NAMALWA (cell line): ENCODE data around the gene KMT5C.

Source experiments
- DNase-seq: peaks from one replicate; pipeline ENCODE4 v3.0.0-alpha.2; 2015; ENCODE audit warnings: low spot score

The KMT5C gene

DNA sequence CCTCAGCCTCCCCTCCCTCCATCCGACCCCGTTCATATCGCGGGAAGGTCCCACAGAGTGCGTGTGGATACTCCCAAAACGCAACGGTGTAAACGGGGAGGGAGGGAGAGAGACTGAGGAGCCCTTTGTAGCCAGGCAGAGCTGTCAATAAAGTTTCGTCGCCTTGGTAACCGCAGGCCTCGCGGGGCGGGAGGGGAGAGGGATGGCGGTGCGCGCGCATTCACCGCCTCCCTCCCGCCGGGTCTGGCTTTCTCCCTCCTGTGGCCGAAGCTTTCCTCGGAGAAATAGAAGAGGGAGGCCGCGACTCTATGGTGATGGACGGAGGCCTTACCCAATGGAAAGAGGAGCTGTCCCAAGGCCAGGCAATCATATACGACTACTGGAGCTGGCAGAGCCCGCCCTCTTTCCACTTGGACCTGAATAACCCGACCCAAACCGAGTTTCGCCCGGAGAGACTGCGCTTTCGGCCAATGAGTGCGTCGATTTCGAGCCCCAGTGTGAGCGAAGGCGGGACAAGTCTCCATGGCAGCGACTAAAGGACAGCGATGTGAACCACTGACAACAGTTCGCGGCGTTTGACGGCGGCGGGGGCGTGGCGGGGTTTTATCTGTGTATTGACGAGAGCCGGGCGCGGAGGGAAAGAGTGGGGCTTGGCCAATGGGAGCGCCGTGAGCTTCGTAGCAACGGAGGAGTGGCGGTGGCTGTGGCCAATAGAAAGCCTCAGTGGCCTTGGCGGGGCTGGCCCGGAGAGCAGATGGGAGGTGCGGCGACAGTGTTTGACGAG, at the start of gene KMT5C:
TSS of gene KMT5C (plus strand) at position 772 of the 784 bp plus-strand sequence. CDS start 2,061 bp downstream, outside the sequence.
- DNase-seq, result peak; percentile 100

DNA sequence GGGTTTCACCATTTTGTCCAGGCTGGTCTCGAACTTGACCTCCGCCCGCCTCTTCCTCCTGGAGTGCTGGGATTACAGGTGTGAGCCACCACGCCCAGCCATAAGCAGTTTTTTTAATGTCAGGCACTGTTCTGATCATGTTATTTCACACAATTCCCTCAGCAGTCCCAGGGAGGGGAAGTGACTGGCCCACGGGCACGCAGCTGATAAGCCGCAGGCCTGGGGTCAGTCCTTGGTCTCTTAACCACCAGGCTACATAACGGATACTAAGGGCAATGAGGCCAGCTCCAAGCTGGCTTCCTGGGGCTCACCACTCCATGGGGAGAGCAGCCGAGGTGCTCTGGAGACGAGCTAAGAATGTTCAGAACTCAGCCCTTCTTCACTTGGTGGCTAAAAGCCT, 42.4 kb upstream of the KMT5C start:
- no peak for DNase-seq

DNA sequence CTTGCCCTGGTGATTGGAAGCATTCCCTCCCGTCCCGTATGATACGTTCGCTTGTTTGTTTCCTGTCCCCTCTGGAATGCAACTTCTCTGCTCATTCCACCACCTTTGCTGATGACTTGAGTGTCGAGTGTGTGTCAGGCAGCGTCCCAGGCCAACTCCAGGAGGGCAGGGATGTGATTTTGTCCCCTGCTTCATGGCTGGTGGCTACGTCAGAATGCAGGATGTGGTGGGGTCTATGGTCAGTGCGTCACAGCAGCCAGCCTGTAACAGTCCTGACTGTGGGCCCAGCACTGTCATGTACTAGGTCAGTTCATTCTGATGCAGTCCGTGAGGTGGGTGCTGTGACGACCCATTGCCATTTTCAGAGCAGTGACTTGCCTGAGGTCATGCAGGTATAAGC, 39.7 kb upstream of the KMT5C start:
- no peak for DNase-seq

DNA sequence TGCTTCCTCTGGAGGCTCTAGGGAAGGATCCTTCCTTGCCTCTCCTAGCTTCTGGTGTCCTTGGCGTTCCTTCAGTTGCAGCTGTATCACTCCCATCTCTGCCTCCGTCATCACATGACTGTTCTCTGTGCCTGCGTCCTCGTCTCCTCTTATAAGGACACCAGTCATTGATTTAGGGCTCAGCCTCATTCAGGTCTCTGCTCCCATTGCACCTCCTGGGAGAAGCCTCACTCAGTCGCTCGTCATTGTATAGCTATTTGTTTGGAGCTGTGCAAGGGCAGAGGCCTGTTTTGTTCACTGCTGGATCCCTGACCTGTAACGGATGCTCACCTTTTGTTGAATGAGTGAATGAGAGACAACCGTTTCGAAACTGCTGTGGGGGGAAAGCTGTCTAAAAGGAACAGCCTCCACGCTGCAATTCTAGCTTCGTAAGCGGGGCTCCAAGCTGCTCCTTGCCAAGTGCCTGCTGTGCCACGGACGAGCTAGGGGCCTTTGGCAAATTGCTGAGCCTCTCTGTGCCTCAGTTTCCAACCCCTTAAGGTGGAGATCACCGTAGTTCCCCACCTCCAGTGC, 38.7 kb upstream of the KMT5C start:
- DNase-seq, result no peak

DNA sequence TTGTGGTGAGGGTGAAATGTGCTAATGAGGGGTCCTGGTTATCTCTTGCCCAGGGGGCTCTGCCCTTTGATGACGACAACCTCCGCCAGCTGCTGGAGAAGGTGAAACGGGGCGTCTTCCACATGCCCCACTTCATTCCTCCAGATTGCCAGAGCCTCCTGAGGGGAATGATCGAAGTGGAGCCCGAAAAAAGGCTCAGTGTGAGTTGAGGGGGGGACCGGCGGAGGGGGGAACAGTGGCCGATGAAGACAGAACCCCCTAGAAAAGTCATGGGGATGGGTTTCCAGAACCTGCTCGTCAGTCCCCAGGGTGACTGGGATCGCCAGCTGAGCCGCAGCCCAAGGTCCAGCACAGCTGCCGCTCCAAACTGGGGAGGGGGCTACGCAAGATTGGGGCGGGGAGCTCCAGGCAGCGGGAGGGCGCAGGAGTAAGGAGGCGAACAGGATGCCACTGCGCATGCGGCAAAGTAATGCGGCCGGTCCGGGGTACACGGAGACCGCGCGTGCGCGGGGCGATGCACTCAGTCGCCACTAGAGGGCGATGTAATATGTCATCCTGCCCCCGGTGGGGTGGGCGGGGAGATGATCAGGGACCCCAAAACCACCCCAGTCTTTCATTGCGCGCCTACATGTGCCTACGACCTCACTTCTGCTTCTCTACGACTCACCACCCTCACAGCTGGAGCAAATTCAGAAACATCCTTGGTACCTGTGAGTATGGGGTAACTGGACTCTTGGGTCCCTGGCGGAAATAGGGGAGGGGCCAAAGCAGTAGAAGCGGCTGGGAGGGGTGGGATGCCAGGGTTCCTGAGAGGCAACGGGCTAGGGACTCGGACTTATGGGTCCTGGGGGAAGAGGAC, 38.0 kb upstream of the KMT5C start:
- DNase-seq, result peak; percentile 92

DNA sequence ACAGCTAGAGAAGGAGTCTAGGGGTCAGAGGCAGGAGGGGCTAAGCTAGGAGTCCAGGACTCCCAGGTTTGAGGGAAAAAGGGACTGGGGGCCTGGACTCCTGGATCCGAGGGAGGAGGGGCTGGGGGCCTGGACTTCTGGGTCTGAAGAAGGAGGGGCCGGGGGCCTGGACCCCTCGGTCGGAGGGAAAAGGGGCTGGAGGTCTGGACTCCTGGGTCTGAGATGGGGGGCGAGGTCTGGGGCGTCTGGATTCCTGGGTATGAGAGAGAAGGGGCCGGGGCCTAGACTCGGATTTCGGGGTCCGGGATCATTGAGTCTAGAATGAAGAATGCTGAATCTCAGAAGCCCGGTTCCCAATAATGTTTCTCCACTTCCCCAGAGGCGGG, 37.4 kb upstream of the KMT5C start:
- no peak for DNase-seq

DNA sequence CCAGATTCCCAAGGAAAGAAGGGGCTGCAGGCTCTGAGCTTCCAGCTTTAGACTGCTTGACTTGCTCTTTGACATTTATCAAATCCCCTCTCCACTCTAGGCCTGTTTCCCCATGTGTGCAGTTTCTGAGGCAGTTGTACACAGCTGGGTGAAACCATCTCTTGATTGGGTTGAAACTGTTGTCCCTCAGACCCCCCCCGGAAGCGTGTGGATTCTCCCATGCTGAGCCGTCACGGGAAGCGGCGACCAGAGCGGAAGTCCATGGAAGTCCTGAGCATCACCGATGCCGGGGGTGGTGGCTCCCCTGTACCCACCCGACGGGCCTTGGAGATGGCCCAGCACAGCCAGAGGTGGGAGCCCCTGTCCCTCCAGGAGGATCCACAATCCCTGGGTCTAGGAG, 36.2 kb upstream of the KMT5C start:
- DNase-seq, result no peak

DNA sequence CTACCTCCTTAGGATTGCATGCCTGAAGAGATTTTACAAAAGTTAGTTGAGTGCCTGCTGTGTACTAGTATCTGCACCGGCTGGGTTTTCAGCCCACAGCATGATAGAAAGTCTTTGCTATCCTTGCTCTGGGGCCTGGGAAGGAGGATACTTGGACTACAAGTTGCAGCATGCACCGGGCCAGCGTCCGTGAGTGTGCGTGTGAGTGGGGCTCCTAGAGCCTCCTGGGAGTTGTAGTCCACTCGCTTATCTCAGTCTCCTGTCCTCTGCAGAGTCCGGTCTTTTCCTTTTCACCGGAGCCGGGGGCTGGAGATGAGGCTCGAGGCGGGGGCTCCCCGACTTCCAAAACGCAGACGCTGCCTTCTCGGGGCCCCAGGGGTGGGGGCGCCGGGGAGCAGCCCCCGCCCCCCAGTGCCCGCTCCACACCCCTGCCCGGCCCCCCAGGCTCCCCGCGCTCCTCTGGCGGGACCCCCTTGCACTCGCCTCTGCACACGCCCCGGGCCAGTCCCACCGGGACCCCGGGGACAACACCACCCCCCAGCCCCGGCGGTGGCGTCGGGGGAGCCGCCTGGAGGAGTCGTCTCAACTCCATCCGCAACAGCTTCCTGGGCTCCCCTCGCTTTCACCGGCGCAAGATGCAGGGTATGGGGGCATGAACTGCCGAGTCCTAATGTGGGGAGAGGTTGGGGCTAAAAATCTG, 35.2 kb upstream of the KMT5C start:
- DNase-seq, result peak; percentile 65

DNA sequence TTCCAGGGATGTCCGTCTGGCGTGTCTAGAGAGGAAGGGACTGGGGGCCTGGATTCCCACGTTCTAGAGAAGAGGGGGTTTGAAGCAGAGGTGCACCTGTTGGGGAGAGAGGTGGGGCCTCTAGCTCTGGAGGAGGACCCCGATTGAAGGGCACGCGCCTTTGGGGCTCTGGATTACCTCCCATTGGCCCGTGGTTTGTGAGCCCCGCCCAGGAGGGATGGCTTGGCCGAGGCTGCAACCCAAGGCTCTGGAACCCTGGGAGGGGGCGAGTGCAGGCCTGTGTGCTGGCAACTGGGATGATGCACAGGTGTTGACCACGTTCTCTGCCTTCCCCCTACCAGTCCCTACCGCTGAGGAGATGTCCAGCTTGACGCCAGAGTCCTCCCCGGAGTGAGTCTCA, 34.7 kb upstream of the KMT5C start:
- DNase-seq, result no peak

DNA sequence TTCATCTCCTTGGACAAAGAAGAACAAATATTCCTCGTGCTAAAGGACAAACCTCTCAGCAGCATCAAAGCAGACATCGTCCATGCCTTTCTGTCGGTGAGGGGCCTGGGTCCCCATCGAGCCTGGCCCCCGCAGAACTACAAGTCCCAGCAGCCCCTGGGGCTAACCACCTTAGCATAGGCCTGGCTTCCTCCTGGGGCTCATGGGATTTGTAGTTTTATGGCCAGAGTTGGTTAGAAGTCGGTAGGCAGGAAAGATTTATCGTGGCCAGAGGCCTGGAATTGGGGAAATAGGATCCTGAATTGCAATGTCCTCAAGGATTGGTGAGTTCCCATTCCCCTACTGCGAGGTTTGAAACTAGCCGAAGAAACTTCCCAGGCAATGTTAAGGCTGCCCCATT, 34.2 kb upstream of the KMT5C start:
- DNase-seq, result peak; percentile 75

DNA sequence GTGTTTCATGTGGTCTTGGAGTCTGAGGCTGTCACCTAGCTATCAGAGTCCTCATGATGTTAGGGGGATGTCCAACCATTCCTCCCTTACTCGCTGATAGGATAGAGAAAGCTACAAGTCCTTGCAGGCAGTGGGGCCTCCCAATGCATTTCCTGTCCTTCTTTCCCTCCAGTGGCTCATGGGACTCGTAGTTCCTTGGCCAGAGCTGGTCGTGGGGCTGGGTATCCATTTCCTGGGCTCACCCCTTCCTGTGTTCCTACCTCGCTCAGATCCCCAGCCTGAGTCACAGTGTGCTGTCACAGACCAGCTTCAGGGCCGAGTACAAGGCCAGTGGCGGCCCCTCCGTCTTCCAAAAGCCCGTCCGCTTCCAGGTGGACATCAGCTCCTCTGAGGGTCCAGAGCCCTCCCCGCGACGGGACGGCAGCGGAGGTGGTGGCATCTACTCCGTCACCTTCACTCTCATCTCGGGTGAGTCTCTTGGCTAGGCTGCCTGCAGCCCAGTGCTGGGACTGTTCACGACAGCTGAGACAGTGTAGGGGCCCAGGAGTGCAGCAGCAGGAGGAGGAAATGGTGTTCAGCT, 33.6 kb upstream of the KMT5C start:
- no peak for DNase-seq

DNA sequence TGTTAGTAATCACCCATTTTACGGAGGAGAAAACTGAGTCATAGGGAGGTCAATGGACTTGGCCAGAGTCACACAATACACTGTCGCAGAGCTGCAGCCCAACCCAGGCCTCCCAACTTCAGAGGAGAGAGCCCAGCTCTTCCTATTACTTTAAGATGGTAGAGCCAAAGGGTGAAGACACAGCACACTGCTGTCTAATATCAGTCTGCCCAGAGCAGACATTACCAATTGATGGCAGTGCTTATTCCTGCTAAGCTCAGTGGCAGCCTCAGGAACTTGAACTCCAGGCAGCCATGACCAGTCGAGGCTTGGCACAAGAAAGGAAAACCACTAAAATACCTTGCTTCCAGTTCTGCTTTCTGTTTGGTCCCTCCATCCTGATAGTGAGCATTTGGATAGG, 33.0 kb upstream of the KMT5C start:
- no peak for DNase-seq

DNA sequence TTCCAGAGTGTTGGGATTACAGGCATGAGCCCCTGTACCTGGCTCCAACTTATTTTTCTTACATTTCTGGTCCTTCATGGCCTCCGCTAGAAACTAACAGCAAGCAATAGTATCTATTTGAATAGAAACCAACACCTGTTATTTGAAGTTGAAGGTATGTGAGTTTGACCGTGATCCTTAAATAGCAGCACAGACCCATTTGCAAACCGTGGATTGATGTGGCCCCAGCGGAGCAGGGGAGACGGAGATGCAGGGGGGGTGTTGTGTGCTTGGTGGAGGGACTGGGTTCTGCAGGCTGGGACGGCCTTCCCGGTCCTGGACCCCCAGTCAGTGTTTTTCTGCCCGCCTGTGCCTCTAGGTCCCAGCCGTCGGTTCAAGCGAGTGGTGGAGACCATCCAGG, 31.4 kb upstream of the KMT5C start:
- no peak for DNase-seq

DNA sequence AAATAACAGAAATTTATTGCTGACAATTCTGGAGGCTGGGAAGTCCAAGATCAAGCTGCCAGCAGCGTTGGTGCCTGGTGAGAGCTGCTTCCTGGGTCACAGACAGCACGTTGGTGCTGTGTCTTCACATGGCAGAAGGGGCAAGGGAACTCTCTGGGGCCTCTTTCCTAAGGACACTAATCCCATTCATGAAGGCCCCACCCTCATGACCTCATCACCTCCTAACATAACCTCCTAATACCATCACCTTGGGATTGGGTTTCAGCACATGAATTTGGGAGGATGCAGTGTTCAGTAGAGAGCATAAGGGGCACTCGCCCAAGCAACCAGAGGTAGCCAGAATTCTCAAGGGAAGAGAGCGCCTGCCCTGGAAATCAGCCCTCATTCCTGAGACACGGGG, 30.2 kb upstream of the KMT5C start:
- no peak for DNase-seq

DNA sequence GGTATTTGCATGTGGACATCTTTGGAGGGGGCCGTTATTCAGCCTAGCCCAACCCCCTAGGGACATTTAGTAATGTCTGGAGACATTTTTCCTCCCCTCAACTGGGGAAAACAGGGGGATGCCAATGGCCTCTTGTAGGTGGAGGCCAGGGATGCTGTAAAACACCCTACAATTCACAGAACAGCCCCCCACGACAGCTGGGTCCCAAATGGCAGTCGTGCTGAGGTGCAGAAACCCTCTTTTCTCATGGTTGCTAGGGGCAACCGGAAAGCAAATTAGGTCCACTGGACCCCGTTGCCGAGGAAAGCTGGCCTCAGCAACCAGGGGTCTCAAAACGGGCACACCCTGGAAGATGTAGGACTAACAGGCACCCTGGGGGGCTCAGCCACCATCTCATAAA, 29.2 kb upstream of the KMT5C start:
- DNase-seq, result no peak

DNA sequence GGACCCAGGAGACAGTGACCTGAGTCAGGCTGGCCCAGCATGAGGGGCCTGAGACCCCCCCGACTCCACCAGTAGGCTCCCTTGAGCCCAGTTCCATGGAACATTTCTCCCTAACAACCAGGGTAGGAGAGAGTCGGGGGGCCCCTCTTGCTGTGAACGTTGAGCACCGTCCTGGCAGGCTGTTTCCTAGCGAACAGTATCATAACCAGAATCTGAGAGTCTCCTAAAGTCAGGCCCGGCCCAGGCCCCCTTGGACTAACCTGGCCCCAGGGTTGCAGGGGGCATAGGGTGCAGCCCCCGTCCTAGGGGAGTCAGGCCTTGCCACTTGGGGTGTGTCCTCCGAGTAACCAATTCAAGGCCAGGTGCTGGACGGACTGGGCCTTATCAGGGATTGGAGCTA, 28.3 kb upstream of the KMT5C start:
- DNase-seq, result no peak

DNA sequence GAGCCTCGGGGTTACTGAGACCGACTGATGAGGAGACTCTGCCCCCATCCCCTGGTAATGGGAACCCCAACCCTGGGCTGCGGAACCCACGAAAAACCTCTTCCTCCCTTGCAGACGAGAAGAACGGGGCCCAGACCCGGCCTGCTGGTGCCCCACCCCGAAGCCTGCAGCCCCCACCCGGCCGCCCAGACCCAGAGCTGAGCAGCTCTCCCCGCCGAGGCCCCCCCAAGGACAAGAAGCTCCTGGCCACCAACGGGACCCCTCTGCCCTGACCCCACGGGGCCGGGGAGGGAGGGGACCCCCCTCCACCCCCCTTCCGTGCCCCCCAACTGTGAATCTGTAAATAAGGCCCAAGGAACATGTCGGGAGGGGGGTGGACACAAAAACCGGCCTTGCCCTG, 27.9 kb upstream of the KMT5C start:
- DNase-seq, result no peak

DNA sequence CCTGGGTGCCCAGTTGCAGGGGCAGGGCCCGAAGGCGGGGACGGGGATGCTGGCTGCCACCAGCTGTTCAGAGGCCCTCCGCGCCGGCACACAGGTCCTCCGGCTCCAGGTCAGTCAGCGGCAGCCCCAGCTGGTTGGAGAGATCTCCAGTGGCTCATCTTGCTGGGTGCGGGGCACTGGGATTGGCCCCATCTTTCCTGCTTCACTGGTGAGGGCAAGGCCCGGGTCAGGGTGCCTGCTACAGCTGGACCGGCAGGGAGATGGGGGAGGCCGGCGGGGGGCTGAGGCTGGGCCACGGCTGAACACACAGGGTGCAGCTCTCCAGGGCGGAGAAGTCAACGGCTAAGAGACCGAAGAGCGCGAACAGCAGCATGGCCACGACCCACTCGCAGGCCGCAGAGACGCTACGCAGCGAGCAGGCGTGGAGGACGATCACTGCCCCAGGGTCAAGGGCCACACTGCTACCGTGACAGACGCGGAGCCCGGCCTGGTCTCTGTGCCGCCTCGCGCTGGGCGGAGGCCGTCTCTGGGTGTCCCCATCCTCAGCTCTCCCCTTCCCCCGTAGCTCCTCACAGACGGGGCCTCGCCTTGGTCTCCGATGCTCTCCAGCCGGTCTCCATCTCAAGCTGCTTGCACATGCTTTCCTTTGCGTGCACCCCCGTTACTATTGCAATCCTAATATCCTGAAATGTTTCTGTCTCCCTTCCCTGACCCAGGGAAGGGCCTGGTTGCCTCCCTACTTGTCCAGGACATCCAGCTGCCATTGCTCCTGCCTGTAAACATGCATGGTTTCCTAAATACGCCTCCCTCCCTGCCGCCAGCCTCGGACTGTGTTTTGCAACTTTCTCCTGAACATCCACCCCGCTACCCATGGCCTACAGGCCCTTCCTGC, 26.8 kb upstream of the KMT5C start:
- DNase-seq, result no peak

DNA sequence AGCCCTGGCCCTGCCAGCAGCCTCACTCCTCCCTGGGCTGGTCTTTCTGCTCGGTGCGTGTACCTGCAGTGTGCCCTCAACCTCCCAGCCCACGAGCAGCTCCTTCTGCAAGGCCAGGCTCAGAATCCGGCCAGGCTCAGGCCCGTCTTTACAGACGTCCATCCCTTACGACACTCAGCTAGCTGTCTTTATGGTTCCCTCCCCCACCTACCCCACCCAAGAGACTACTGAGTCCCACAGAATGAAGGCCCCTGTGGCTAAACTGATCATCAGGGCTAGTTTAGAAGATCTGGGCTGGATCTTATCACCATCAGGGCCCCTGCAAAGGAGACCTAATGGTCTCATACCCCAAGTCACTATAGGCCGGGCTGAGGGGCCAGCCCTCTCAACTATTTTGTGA, 25.3 kb upstream of the KMT5C start:
- no peak for DNase-seq

DNA sequence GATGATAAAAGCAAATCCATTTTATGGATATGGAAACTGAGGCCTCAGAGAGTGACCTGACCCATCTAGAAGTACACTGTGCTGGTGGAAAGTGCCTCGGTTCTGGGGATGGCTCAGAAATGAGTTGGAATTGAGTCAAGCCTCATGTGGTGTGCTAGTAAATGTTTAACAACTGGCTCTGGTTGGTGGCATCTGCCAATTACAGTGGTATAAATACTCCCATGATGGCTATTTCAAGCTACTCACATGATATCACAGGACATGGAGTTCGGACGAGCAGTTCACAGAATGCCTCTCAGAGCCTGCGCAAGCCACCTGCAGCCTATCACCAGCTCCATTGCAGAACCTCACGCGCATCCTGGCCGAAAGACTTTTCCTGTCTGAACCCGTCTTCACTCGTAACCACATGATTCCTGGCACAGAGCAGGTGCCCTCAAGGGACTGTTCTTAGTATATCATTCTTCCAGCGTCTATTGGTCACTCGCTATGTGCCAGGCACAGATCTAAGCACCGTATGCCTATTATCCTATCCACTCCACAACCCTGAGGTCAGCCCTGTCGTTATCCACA, 23.6 kb upstream of the KMT5C start:
- DNase-seq, result no peak

DNA sequence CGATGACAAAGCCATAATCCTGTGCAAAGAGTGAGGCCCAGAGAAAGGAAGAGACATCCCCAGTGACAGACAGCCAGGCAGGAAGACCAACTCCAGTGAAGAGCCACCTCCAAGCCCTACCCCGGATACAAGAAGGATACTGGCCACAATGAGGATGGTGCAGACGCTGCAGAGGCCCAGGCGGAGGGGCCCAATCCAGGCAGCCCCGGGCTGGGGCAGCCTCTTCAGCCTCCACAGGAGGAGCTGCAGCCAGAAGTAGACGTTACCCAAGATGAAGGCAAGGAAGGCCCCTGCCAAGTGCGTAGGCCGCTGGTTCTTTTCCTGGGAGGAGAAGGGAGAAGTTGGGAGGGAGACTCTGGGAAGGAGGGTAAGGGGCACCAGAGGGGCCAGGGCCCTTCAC, 23.0 kb upstream of the KMT5C start:
- no peak for DNase-seq
